Mucosa of rectum (tissue), 2 donors: Measurements from ENCODE around the gene STRA8.

Experiments used
- H3K27ac ChIP-seq, 2 donors: one replicate each; pipeline ENCODE4 v1.7.0; 2013; ENCODE audit warnings: inconsistent platforms in 2 of 2, low read depth in 2 of 2, low read length in 2 of 2
- H3K27me3 ChIP-seq, 2 donors: one replicate each; pipeline ENCODE4 v1.7.0; 2013; ENCODE audit warnings: low read length in 2 of 2; ENCODE audit not compliant: control insufficient read depth in 2 of 2, insufficient read depth in 2 of 2
- H3K36me3 ChIP-seq, 2 donors: one replicate each; pipeline ENCODE4 v1.7.0; 2013; ENCODE audit warnings: low read length in 2 of 2; ENCODE audit not compliant: control insufficient read depth in 2 of 2, insufficient read depth in 2 of 2
- H3K4me1 ChIP-seq, 2 donors: one replicate each; pipeline ENCODE4 v1.7.0; 2013; ENCODE audit warnings: low read length in 2 of 2, mild to moderate bottlenecking in 1 of 2; ENCODE audit not compliant: control insufficient read depth in 2 of 2, insufficient read depth in 2 of 2
- H3K4me3 ChIP-seq, 2 donors: one replicate each; pipeline ENCODE4 v1.7.0; 2013; ENCODE audit warnings: low read length in 2 of 2
- H3K9ac ChIP-seq, 2 donors: one replicate each; pipeline ENCODE4 v1.7.0; 2013; ENCODE audit warnings: low read length in 2 of 2, low read depth in 1 of 2, mild to moderate bottlenecking in 1 of 2
- H3K9me3 ChIP-seq, 2 donors: one replicate each; pipeline ENCODE4 v1.7.0; 2013; ENCODE audit warnings: low read length in 2 of 2; ENCODE audit not compliant: control insufficient read depth in 2 of 2
- donor health status: healthy.
- donor health status: Normal muscosa, but diverticular disease.

Gene STRA8

GRCh38 chr7:135192914-135193536, 40.6 kb upstream of the STRA8 start:
- Histone ChIP-seq H3K27ac (no peak overlapping the region), H3K9me3 (no peaks in the 10 kb centered on the region), H3K36me3 (peaks cover 31 to 49% of the 10 kb centered on the region in 2 donors), H3K9ac (no peak overlapping the region), H3K4me1 (no peaks in the 10 kb centered on the region), H3K27me3 (no peaks in the 10 kb centered on the region), H3K4me3 (no peak overlapping the region)

GRCh38 chr7:135193615-135194081, 40.0 kb upstream of the STRA8 start:
- H3K9ac ChIP-seq, result no peak overlapping the region
- no peaks in the 10 kb centered on the region for H3K4me1 ChIP-seq
- H3K27me3 ChIP-seq, result no peaks in the 10 kb centered on the region
- H3K9me3 ChIP-seq, result no peaks in the 10 kb centered on the region
- H3K36me3 ChIP-seq, result peaks cover 31 to 43% of the 10 kb centered on the region in 2 donors
- no peak overlapping the region for H3K4me3 ChIP-seq
- no peak overlapping the region for H3K27ac ChIP-seq

- H3K9ac ChIP-seq, result no peak overlapping the region
- H3K9me3 ChIP-seq, result no peaks in the 10 kb centered on the region
- no peaks in the 10 kb centered on the region for H3K4me1 ChIP-seq
- peaks cover 30 to 40% of the 10 kb centered on the region in 2 donors for H3K36me3 ChIP-seq
- H3K27me3 ChIP-seq, result no peaks in the 10 kb centered on the region
- no peak overlapping the region for H3K27ac ChIP-seq
- H3K4me3 ChIP-seq, result no peak overlapping the region
Observed at GRCh38 chr7:135194494-135195095, 39.0 kb upstream of the STRA8 start.

- Histone ChIP-seq H3K4me1 (no peaks in the 10 kb centered on the region), H3K4me3 (no peak overlapping the region), H3K9me3 (no peaks in the 10 kb centered on the region), H3K27ac (no peak overlapping the region), H3K36me3 (peaks cover 27 to 40% of the 10 kb centered on the region in 2 donors), H3K27me3 (no peaks in the 10 kb centered on the region), H3K9ac (no peak overlapping the region)
Observed at GRCh38 chr7:135195156-135195555, 38.5 kb upstream of the STRA8 start.

GRCh38 chr7:135195968-135196629, 37.5 kb upstream of the STRA8 start:
- H3K4me3 ChIP-seq, result no peak overlapping the region
- H3K27ac ChIP-seq, result no peak overlapping the region
- H3K9me3 ChIP-seq, result no peaks in the 10 kb centered on the region
- no peaks in the 10 kb centered on the region for H3K4me1 ChIP-seq
- no peak overlapping the region for H3K9ac ChIP-seq
- H3K36me3 ChIP-seq, result peaks cover 27 to 47% of the 10 kb centered on the region in 2 donors
- H3K27me3 ChIP-seq, result no peaks in the 10 kb centered on the region

- Histone ChIP-seq H3K4me1 (no peaks in the 10 kb centered on the region), H3K9ac (no peak overlapping the region), H3K27me3 (no peaks in the 10 kb centered on the region), H3K36me3 (peaks cover 30 to 45% of the 10 kb centered on the region in 2 donors), H3K9me3 (no peaks in the 10 kb centered on the region), H3K4me3 (no peak overlapping the region), H3K27ac (no peak overlapping the region)
Observed at GRCh38 chr7:135197343-135197742, 36.3 kb upstream of the STRA8 start.

GRCh38 chr7:135197906-135198655, 35.6 kb upstream of the STRA8 start:
- no peaks in the 10 kb centered on the region for H3K27me3 ChIP-seq
- no peak overlapping the region for H3K4me3 ChIP-seq
- H3K9ac ChIP-seq, result no peak overlapping the region
- no peak overlapping the region for H3K27ac ChIP-seq
- no peaks in the 10 kb centered on the region for H3K9me3 ChIP-seq
- peaks cover 32 to 43% of the 10 kb centered on the region in 2 donors for H3K36me3 ChIP-seq
- no peaks in the 10 kb centered on the region for H3K4me1 ChIP-seq

- Histone ChIP-seq H3K27me3 (no peaks in the 10 kb centered on the region), H3K36me3 (peaks cover 33 to 46% of the 10 kb centered on the region in 2 donors), H3K9me3 (no peaks in the 10 kb centered on the region), H3K4me3 (no peak overlapping the region), H3K9ac (no peak overlapping the region), H3K4me1 (no peaks in the 10 kb centered on the region), H3K27ac (no peak overlapping the region)
Observed at GRCh38 chr7:135199439-135199838, 34.2 kb upstream of the STRA8 start.

- Histone ChIP-seq H3K9ac (no peak overlapping the region), H3K27me3 (no peaks in the 10 kb centered on the region), H3K4me3 (no peak overlapping the region), H3K9me3 (no peaks in the 10 kb centered on the region), H3K4me1 (no peaks in the 10 kb centered on the region), H3K27ac (no peak overlapping the region), H3K36me3 (peaks cover 28 to 49% of the 10 kb centered on the region in 2 donors)
Observed at GRCh38 chr7:135200821-135201331, 32.8 kb upstream of the STRA8 start.
